OCI-M1 (cell line): ENCODE measurements around the gene MET.
"Not testable (repeated sequence)": the region's sequence is repeated elsewhere in the genome, so short reads cannot be mapped to it uniquely, and the experiment has no call there.

Experiments used
- DNase-seq: peaks from one replicate; lab custom pipeline; 2025; lab: John Stamatoyannopoulos, UW

MET gene

GRCh38 chr7:116810267-116811116 lies 138.5 kb downstream of the MET start:
- DNase-seq = no peak

- DNase-seq = no peak
These were observed 139.8 kb downstream of the MET start for GRCh38 chr7:116811768-116812167.

- DNase-seq = no peak
These were observed 140.9 kb downstream of the MET start for GRCh38 chr7:116812860-116813259.

GRCh38 chr7:116813371-116813770 lies 141.4 kb downstream of the MET start:
- not testable (repeated sequence) for DNase-seq

GRCh38 chr7:116815041-116815440 lies 143.0 kb downstream of the MET start:
- no peak for DNase-seq

GRCh38 chr7:116820149-116820548 lies 148.2 kb downstream of the MET start:
- no peak for DNase-seq

GRCh38 chr7:116821647-116822046 lies 149.7 kb downstream of the MET start:
- DNase-seq = not testable (repeated sequence)

- DNase-seq = no peak
These were observed 152.5 kb downstream of the MET start for GRCh38 chr7:116824449-116824848.

- DNase-seq = no peak
These were observed 156.3 kb downstream of the MET start for GRCh38 chr7:116828281-116828680.

GRCh38 chr7:116829041-116829440 lies 157.0 kb downstream of the MET start:
- DNase-seq = no peak

GRCh38 chr7:116829493-116829892 lies 157.5 kb downstream of the MET start:
- DNase-seq = no peak

GRCh38 chr7:116832692-116833091 lies 160.7 kb downstream of the MET start:
- DNase-seq = no peak

- no peak for DNase-seq
These were observed 163.0 kb downstream of the MET start for GRCh38 chr7:116834815-116835504.

GRCh38 chr7:116836048-116836447 lies 164.1 kb downstream of the MET start:
- no peak for DNase-seq

- no peak for DNase-seq
These were observed 164.9 kb downstream of the MET start for GRCh38 chr7:116836911-116837310.

GRCh38 chr7:116837586-116837985 lies 165.6 kb downstream of the MET start:
- no peak for DNase-seq

- peak; percentile 18 for DNase-seq
These were observed 168.3 kb downstream of the MET start for GRCh38 chr7:116840256-116840655.

- no peak for DNase-seq
These were observed 170.4 kb downstream of the MET start for GRCh38 chr7:116842371-116842770.

- peak; percentile 79 for DNase-seq
These were observed 171.4 kb downstream of the MET start for GRCh38 chr7:116843378-116843777.
